Adipocyte (in vitro differentiated cells): Measurements from ENCODE around the gene PNPO.

ENCODE experiments used
- DNase-seq: peaks from one replicate; pipeline ENCODE4 v3.0.0-alpha.2; 2015; ENCODE audit warnings: low read depth
- H3K27me3 ChIP-seq: replicated peaks from 2 replicates; pipeline ENCODE4 v1.7.0; 2013; ENCODE audit warnings: mild to moderate bottlenecking, low read length, moderate library complexity; ENCODE audit not compliant: control insufficient read depth, insufficient read depth
- H3K36me3 ChIP-seq: 2 replicates; pipeline ENCODE4 v1.7.0; 2013; ENCODE audit warnings: low read length, mild to moderate bottlenecking, moderate library complexity; ENCODE audit not compliant: control insufficient read depth, insufficient read depth, severe bottlenecking
- H3K4me1 ChIP-seq: 2 replicates; pipeline ENCODE4 v1.7.0; 2013; ENCODE audit warnings: mild to moderate bottlenecking, low read length, moderate library complexity; ENCODE audit not compliant: control insufficient read depth, insufficient read depth
- H3K4me3 ChIP-seq: 2 replicates; pipeline ENCODE4 v1.7.0; 2013; ENCODE audit warnings: mild to moderate bottlenecking, low read length, moderate library complexity
- H3K9ac ChIP-seq: 2 replicates; pipeline ENCODE4 v1.7.0; 2013; ENCODE audit warnings: mild to moderate bottlenecking, low read length, moderate library complexity
- H3K9me3 ChIP-seq: 2 replicates; pipeline ENCODE4 v1.7.0; 2013; ENCODE audit warnings: mild to moderate bottlenecking, low read length, moderate library complexity; ENCODE audit not compliant: control insufficient read depth

The PNPO gene

DNA sequence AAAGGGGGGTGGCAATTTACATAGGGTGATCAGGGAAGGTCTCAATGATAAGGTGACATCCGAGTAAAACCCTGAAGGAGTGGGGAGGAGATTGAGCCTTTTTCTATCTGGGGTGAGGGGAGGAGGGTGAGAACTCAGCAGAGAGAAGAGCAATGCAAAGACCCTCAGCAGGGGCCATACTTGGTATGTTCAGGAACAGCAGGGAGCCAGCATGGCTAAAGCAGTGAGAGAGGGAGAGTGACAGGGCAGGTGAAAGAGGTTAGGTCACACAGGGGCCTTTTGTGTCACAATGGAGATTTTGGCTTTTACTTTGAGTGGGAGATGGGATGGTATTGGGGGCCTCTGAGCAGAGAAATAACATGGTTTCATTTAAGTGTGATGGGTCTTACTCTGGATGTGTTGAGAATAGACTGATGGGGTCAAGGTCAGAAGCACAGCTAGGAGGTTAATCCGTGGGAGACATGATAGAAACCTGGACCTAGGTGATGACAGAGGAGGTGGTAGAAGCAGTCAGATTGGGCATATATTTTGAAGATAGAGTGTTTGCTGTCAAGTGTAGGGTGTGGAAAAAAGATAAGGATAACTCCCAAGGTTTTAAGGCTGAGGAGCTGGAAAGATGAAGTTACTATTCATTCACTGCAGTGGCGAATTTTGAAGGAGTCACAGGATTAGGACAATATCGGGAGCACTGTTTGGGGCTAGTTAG is 39.2 kb upstream of the PNPO start:
- Histone ChIP-seq H3K4me3 (no peak overlapping the region), H3K36me3 (no peaks in the 10 kb centered on the region), H3K9me3 (no peaks in the 10 kb centered on the region), H3K4me1 (peaks cover 54% of the 10 kb centered on the region), H3K9ac (no peak overlapping the region), H3K27me3 (no peaks in the 10 kb centered on the region)
- no peak for DNase-seq

DNA sequence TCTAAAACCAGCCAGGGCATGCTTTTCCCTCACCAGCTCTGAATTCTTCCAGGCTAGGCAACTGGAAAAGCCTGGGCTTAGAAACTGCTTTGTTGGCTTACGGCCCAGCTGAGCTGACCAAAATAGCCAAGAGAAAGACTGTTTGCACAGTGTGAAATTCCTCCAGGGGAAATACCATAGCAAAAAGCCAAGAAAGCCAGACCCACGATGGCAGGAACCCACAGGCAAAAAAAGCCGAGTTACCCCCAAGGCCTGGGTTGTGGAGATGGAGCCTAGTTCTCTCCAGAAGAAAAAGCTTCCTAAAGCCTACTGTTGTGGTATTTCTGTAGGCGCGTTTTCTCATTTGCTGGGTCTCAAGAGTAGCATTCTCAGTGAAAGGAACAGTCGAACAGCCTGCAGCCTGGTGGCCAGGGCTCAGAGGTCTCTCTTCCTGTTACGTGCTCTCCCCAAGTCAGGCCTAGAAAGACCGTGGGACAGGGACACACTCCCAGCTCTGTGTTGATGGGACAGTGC is 36.1 kb upstream of the PNPO start:
- H3K9ac ChIP-seq, result peak overlapping the region; percentile 76

DNA sequence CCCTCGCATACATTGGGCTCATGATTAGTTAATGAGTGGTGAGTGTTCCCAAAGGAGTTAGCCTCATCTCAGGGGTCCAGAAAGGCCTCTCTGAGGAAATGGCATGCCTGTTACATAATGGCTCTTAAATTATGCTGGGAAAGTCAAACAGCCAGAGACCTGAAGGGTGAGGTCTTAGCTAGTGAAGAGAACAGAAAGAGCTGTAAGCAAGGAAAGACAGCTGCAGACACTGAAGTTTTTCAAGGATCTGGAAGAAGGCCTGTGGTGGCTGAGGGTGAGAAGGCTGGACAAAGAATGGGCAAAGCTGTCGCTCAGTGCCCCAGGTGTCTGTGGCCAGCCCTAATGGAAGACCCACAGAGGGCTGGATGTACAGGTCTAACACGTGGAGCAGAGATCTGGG is 34.9 kb upstream of the PNPO start:
- peaks cover 48% of the 10 kb centered on the region for H3K4me1 ChIP-seq
- no peak overlapping the region for H3K9ac ChIP-seq
- H3K4me3 ChIP-seq, result no peak overlapping the region
- no peak for DNase-seq
- no peaks in the 10 kb centered on the region for H3K36me3 ChIP-seq
- H3K27me3 ChIP-seq, result no peaks in the 10 kb centered on the region
- no peaks in the 10 kb centered on the region for H3K9me3 ChIP-seq

More for the DNA sequence above, 36.1 kb upstream of the PNPO start:
- H3K4me1 ChIP-seq, result peaks cover 54% of the 10 kb centered on the region
- no peaks in the 10 kb centered on the region for H3K27me3 ChIP-seq
- no peaks in the 10 kb centered on the region for H3K36me3 ChIP-seq
- DNase-seq, result peak; percentile 87
- H3K9me3 ChIP-seq, result no peaks in the 10 kb centered on the region
- peak overlapping the region; percentile 45 for H3K4me3 ChIP-seq

DNA sequence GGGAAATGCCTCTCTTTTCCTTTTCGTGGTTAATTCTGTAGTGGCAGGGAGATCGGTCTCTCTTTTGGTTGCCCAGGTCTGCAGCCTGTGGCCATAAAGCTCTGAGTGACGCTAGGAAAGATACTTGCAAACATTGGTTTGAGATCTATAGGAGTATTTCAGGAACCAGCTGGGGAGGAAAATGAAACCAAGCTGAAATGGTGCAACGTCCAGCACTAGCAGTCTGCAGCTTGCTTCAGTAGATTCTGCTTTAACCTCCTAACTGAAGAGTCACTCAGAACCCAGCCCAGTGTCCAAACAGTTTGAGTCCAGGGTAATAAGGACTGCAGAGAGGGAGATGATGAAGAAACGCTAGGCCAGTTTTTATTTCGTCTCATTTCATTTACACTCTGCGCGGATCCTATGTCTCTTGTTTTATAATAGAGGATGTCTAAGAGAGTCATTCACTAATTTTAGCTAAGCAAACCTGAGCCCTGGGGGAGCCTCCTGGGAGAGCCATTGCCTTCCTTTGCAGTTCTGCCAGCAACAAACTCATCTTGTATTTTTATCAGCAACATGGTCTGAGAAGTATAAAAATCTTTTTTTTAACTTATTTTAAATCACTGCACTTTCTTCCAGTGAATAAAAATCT is 33.3 kb upstream of the PNPO start:
- Histone ChIP-seq H3K27me3 (no peaks in the 10 kb centered on the region), H3K4me1 (peaks cover 48% of the 10 kb centered on the region), H3K4me3 (peak overlapping the region; percentile 43), H3K9me3 (no peaks in the 10 kb centered on the region), H3K9ac (peak overlapping the region; percentile 33), H3K36me3 (no peaks in the 10 kb centered on the region)
- peak; percentile 23 for DNase-seq

DNA sequence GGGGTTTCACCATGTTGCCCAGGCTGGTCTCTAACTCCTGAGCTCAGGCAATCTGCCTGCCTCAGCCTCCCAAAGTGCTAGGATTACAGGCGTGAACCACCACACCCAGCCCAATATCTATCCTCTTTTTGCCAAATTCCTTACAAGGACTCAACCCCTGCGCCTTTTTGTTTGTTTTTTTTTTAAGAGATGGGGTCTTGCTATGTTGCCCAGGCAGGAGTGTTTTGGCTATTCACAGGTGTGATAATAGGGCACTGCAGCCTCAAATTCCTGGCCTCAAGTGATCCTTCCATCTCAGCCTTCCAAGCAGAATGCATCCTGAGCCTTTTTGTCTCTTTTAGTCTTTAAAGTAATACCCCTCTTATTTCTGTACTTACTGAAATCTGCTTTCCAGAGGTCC is 28.3 kb upstream of the PNPO start:
- no peaks in the 10 kb centered on the region for H3K36me3 ChIP-seq
- peaks cover 31% of the 10 kb centered on the region for H3K4me1 ChIP-seq
- no peaks in the 10 kb centered on the region for H3K27me3 ChIP-seq
- no peak overlapping the region for H3K4me3 ChIP-seq
- DNase-seq, result no peak
- H3K9ac ChIP-seq, result no peak overlapping the region
- no peaks in the 10 kb centered on the region for H3K9me3 ChIP-seq

DNA sequence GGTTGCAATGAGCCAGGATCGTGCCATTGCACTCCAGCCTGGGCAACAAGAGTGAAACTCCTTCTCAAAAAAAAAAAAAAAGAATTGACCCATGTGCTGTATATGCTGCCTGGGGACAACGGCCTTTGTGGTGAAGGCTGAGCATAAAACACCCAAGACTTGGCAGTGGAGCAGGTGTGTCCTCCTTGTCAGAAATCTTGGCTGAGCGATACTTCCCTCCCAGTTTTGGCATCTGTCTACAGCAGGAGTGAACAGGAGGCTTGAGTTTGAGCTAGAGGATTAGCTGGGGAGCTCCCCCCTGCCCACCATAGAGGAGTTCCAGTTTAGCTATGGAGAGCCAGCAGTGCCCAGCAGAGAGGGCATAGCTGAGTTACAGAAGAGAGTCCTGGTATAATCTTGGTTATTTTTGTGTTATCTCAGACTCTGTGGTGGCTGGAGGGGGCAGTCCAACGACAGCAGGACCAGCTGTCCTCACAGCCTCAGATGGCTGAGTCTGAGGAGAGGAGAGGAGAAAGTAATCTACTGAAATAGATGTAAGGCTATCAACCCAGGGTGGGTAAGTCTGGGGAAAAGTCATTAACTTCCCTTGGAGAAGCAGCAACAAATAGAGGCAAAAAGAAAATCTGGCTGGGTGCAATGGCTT is 26.9 kb upstream of the PNPO start:
- DNase-seq, result no peak

DNA sequence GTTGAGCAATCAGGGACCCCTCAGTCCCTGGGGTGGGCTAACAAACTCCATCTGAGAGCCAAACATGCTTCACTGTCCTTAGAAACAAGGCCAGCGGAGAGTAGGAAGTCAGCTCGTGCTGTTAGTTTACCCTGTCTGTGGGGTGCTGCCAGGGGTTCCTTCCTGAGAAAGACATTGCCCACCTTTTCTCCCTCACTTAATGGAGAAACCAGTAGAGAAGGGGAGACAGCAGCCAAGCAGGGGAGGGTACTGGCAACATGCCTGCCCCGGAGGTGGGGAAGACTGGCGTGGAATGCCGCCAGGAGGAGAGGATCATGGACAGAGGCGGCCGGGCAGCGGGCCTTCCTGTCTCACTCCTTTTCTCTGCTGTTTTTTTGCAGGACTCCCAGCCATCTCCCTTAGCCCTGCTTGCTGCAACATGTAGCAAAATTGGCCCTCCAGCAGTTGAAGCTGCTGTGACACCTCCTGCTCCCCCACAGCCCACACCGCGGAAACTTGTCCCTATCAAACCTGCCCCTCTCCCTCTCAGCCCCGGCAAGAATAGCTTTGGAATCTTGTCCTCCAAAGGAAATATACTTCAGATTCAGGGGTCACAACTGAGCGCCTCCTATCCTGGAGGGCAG is 25.5 kb upstream of the PNPO start:
- H3K4me1 ChIP-seq, result peaks cover 18% of the 10 kb centered on the region
- no peaks in the 10 kb centered on the region for H3K36me3 ChIP-seq
- H3K4me3 ChIP-seq, result no peak overlapping the region
- H3K9ac ChIP-seq, result no peak overlapping the region
- H3K9me3 ChIP-seq, result no peaks in the 10 kb centered on the region
- no peaks in the 10 kb centered on the region for H3K27me3 ChIP-seq
- no peak for DNase-seq

More for the DNA sequence above, 26.9 kb upstream of the PNPO start:
- Histone ChIP-seq H3K36me3 (no peaks in the 10 kb centered on the region), H3K9ac (no peak overlapping the region), H3K9me3 (no peaks in the 10 kb centered on the region), H3K4me3 (no peak overlapping the region), H3K4me1 (peaks cover 20% of the 10 kb centered on the region), H3K27me3 (no peaks in the 10 kb centered on the region)

DNA sequence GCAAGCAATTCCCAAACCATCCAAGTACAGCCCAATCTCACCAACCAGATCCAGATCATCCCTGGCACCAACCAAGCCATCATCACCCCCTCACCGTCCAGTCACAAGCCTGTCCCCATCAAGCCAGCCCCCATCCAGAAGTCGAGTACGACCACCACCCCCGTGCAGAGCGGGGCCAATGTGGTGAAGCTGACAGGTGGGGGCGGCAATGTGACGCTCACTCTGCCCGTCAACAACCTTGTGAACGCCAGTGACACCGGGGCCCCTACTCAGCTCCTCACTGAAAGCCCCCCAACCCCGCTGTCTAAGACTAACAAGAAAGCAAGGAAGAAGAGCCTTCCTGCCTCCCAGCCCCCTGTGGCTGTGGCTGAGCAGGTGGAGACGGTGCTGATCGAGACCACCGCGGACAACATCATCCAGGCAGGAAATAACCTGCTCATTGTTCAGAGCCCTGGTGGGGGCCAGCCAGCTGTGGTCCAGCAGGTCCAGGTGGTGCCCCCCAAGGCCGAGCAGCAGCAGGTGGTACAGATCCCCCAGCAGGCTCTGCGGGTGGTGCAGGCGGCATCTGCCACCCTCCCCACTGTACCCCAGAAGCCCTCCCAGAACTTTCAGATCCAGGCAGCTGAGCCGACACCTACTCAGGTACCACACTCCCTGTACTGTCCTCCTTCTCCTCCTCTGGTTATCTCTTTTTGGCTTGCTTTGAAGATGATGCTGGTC is 24.7 kb upstream of the PNPO start:
- Histone ChIP-seq H3K4me1 (peaks cover 18% of the 10 kb centered on the region), H3K9ac (no peak overlapping the region), H3K9me3 (no peaks in the 10 kb centered on the region), H3K36me3 (no peaks in the 10 kb centered on the region), H3K27me3 (no peaks in the 10 kb centered on the region), H3K4me3 (no peak overlapping the region)
- no peak for DNase-seq

DNA sequence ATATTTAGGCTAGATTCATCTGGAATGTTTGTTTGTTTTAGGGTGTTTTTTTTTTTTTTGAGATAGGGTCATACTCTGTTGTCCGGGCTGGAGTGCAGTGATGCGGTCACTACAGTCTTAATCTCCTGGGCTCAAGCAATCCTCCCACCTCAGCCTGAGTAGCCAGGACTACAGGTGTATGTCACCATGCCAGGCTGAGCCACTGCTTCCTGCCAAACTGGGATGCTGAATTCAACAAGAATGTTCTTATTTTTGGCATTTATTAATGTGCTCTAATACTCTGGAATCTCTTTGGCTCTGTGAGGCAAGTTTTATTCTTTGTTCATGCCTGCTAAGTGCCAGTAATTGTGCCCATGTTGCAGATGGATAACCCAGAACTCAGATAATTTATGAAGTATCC is 23.8 kb upstream of the PNPO start:
- no peak for DNase-seq
- Histone ChIP-seq H3K9me3 (no peaks in the 10 kb centered on the region), H3K27me3 (no peaks in the 10 kb centered on the region), H3K4me1 (peaks cover 18% of the 10 kb centered on the region), H3K36me3 (no peaks in the 10 kb centered on the region), H3K4me3 (no peak overlapping the region), H3K9ac (no peak overlapping the region)

DNA sequence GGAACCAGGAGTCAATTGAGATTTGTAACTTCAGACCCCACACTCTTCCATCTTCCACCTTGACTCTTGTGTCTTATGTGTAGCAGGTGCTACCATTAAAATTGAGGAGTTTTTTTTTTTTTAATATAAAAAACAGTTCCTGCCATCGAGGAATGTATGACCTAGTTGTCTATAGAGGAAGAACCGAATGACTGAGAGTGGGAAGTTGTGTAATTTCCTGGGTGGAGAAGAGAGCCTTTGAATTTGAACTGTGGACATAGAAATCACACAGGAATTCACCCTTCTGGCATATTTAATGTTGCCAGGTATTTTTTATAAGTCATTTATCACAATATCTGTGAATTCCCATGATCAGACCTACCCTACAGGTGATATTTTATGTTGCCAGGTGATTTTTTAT is 23.4 kb upstream of the PNPO start:
- Histone ChIP-seq H3K9me3 (no peaks in the 10 kb centered on the region), H3K4me1 (peaks cover 18% of the 10 kb centered on the region), H3K9ac (no peak overlapping the region), H3K36me3 (peaks cover under 1% of the 10 kb centered on the region), H3K27me3 (no peaks in the 10 kb centered on the region), H3K4me3 (no peak overlapping the region)
- no peak for DNase-seq
